Trophoblast cell (in vitro differentiated cells and primary cell): ENCODE measurements around the gene CLEC14A.

ENCODE experiments used
- DNase-seq, 2 donors: peaks; one replicate each; pipeline ENCODE4 v3.0.0-alpha.2; 2016
- H2AFZ ChIP-seq: 2 replicates; pipeline ENCODE4 v1.6.1; 2013; ENCODE audit warnings: low read length, moderate library complexity, mild to moderate bottlenecking; ENCODE audit not compliant: insufficient read depth, poor library complexity
- H2AK5ac ChIP-seq: 2 replicates; pipeline ENCODE4 v1.6.1; 2013; ENCODE audit warnings: mild to moderate bottlenecking, low read length
- H2BK120ac ChIP-seq: 2 replicates; pipeline ENCODE4 v1.6.1; 2013; ENCODE audit warnings: low read length, mild to moderate bottlenecking, moderate library complexity; ENCODE audit not compliant: insufficient read depth, poor library complexity
- H2BK12ac ChIP-seq: 2 replicates; pipeline ENCODE4 v1.6.1; 2013; ENCODE audit warnings: mild to moderate bottlenecking, low read length, moderate library complexity
- H2BK5ac ChIP-seq: 2 replicates; pipeline ENCODE4 v1.6.1; 2013; ENCODE audit warnings: low read length, low read depth, moderate library complexity, mild to moderate bottlenecking; ENCODE audit not compliant: poor library complexity
- H3K14ac ChIP-seq: 2 replicates; pipeline ENCODE4 v1.6.1; 2013; ENCODE audit warnings: mild to moderate bottlenecking, low read length
- H3K18ac ChIP-seq: 2 replicates; pipeline ENCODE4 v1.6.1; 2013; ENCODE audit warnings: mild to moderate bottlenecking, low read length
- H3K23ac ChIP-seq: 2 replicates; pipeline ENCODE4 v1.6.1; 2013; ENCODE audit warnings: low read length
- H3K27ac ChIP-seq: 2 replicates; pipeline ENCODE4 v1.5.1; 2013; ENCODE audit warnings: low read depth, mild to moderate bottlenecking, inconsistent platforms, low read length, moderate library complexity
- H3K27me3 ChIP-seq: 2 replicates; pipeline ENCODE4 v1.6.1; 2013; ENCODE audit warnings: inconsistent platforms, mild to moderate bottlenecking, low read length, moderate library complexity; ENCODE audit not compliant: insufficient read depth
- H3K36me3 ChIP-seq, 2 experiments: 1 replicate in 1 of 2; 2 replicates in 1 of 2; pipeline ENCODE4 v1.6.1; 2013; ENCODE audit warnings: low read length in 2 of 2, mild to moderate bottlenecking in 2 of 2, moderate library complexity in 1 of 2; ENCODE audit not compliant: insufficient read depth in 2 of 2, control insufficient read depth in 1 of 2
- H3K4ac ChIP-seq: 2 replicates; pipeline ENCODE4 v1.6.1; 2013; ENCODE audit warnings: low read depth, mild to moderate bottlenecking, low read length, moderate library complexity
- H3K4me1 ChIP-seq, 2 experiments: 1 replicate in 1 of 2; 2 replicates in 1 of 2; pipeline ENCODE4 v1.6.1; 2013; ENCODE audit warnings: low read length in 2 of 2, mild to moderate bottlenecking in 2 of 2, moderate library complexity in 1 of 2; ENCODE audit not compliant: insufficient read depth in 2 of 2, control insufficient read depth in 1 of 2
- H3K4me2 ChIP-seq: 2 replicates; pipeline ENCODE4 v1.6.1; 2013; ENCODE audit warnings: inconsistent platforms, mild to moderate bottlenecking, low read length, moderate library complexity
- H3K4me3 ChIP-seq: 2 replicates; pipeline ENCODE4 v1.5.1; 2013; ENCODE audit warnings: mild to moderate bottlenecking, low read depth, low read length, inconsistent platforms
- H3K79me1 ChIP-seq: one replicate; pipeline ENCODE4 v1.6.1; 2013; ENCODE audit warnings: low read length
- H3K79me2 ChIP-seq: 2 replicates; pipeline ENCODE4 v1.6.1; 2013; ENCODE audit warnings: low read length, mild to moderate bottlenecking; ENCODE audit not compliant: control insufficient read depth, insufficient read depth, poor library complexity
- H3K9ac ChIP-seq: 2 replicates; pipeline ENCODE4 v1.6.1; 2013; ENCODE audit warnings: mild to moderate bottlenecking, low read length
- H3K9me3 ChIP-seq: 2 replicates; pipeline ENCODE4 v1.6.1; 2013; ENCODE audit warnings: low read depth, mild to moderate bottlenecking, control low read depth, inconsistent platforms, low read length; ENCODE audit not compliant: insufficient read depth
- H4K12ac ChIP-seq: 2 replicates; pipeline ENCODE4 v1.6.1; 2013; ENCODE audit warnings: low read depth, mild to moderate bottlenecking, low read length, moderate library complexity
- H4K8ac ChIP-seq: 2 replicates; pipeline ENCODE4 v1.6.1; 2013; ENCODE audit warnings: low read depth, mild to moderate bottlenecking, low read length, moderate library complexity
- H4K91ac ChIP-seq: one replicate; pipeline ENCODE4 v1.6.1; 2013; ENCODE audit warnings: low read depth, mild to moderate bottlenecking, low read length, moderate library complexity
- WGBS: extraction: QIAGEN DNeasy Blood & Tissue Kit; methylation state at CpG from one replicate; pipeline ENCODE4 v1.1.7; 2013; ENCODE audit warnings: missing lambda C conversion rate; ENCODE audit not compliant: insufficient read length, insufficient coverage; ENCODE audit errors: extremely low coverage; 5-methylcytosine and 5-hydroxymethylcytosine counted together

The CLEC14A gene

DNA sequence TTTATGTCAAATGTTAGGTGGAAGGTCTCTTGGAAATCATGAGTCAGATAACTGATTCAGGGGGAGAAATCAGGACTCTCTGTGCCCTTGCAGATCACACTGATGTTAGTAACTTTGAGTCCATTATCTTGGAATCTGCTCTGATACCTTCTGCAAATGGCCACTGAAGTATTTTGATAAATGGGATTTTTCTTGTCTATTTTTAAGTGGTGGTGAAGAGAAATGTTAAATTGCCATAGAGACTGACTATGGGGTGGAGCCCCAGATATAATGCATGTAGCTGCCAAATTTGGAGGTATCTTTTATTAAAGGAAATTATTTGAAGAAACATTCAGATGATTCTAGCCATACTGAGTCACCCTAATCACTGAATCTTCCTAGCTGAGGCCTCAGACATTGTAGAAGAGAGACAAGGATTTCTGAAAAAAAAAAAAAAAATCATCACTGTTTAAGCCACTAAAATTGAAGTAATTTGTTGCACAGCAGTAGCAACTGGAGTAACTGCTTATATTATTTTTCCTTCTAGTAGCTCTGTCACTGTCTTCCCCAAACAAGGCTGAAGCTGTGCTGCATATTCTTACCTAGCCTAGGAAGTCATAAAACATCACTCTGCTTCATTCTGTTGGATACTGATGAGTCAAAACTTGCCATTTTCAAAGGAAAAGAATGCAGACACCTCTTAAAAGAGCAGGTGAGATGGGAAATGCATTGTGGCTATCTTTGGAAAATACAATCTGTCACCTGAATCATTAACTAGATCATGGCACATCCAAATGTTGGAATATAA, 36.0 kb upstream of the CLEC14A start:
- Histone ChIP-seq H4K8ac (no peak overlapping the region), H2BK120ac (no peak overlapping the region), H3K18ac (no peak overlapping the region), H2AK5ac (no peak overlapping the region), H3K23ac (no peak overlapping the region), H3K4me2 (no peak overlapping the region), H3K79me1 (no peaks in the 10 kb centered on the region), H2BK5ac (no peak overlapping the region), H2AFZ (no peak overlapping the region), H3K4me1 (no peaks in the 10 kb centered on the region), H3K36me3 (no peaks in the 10 kb centered on the region), H3K27me3 (no peaks in the 10 kb centered on the region), H3K79me2 (no peaks in the 10 kb centered on the region), H3K4me3 (no peak overlapping the region), H4K91ac (no peak overlapping the region), H3K14ac (no peak overlapping the region), H3K9me3 (no peaks in the 10 kb centered on the region), H4K12ac (no peak overlapping the region), H3K27ac (no peak overlapping the region), H3K4ac (no peak overlapping the region), H3K9ac (no peak overlapping the region), H2BK12ac (no peak overlapping the region)
- no peak for DNase-seq

DNA sequence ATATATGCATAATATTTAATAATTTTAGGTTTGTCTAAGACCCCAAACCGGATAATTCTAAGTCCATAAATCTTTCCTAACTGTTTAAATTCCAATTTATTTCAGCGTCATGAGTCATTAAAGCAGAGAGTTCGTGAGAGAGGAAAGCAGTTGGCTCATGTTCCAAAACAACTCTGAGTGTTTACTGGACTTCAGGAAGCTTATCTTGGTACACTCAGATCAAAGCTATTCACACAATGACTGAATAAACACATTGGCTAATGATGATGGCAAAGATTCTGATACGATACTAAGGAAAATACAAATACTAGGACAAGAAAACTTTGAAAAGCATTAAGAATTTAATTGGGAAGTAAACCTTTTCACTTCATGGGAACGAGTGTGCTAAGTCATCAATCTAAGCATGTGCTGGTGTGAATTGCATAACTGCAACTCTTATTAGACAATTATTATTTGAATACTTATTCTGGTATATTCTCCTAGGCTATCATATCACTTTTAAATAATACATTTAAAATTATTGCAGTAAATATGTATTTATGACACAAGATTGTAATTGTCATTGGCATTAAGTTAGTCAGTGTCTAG, 34.8 kb upstream of the CLEC14A start:
- H3K9me3 ChIP-seq = no peaks in the 10 kb centered on the region
- H4K12ac ChIP-seq = no peak overlapping the region
- no peak overlapping the region for H3K14ac ChIP-seq
- peak in 1 of 2 donors; percentile 14 for DNase-seq
- H3K27ac ChIP-seq = no peak overlapping the region
- H2AFZ ChIP-seq = no peak overlapping the region
- no peaks in the 10 kb centered on the region for H3K79me2 ChIP-seq
- H3K9ac ChIP-seq = no peak overlapping the region
- no peak overlapping the region for H3K18ac ChIP-seq
- no peak overlapping the region for H4K8ac ChIP-seq
- H3K27me3 ChIP-seq = no peaks in the 10 kb centered on the region
- H3K4ac ChIP-seq = no peak overlapping the region
- no peak overlapping the region for H3K4me3 ChIP-seq
- no peaks in the 10 kb centered on the region for H3K4me1 ChIP-seq
- H2BK120ac ChIP-seq = no peak overlapping the region
- H4K91ac ChIP-seq = no peak overlapping the region
- WGBS = no CpG with 5 or more reads among the region's 5 CpGs
- H3K36me3 ChIP-seq = no peaks in the 10 kb centered on the region
- no peak overlapping the region for H2AK5ac ChIP-seq
- H2BK12ac ChIP-seq = no peak overlapping the region
- H3K4me2 ChIP-seq = no peak overlapping the region
- no peak overlapping the region for H2BK5ac ChIP-seq
- H3K79me1 ChIP-seq = no peaks in the 10 kb centered on the region
- no peak overlapping the region for H3K23ac ChIP-seq

GRCh38 chr14:38286452-38286851, 30.6 kb upstream of the CLEC14A start:
- no peak overlapping the region for H4K91ac ChIP-seq
- no peak overlapping the region for H3K4me2 ChIP-seq
- no peak overlapping the region for H3K14ac ChIP-seq
- H3K79me1 ChIP-seq = no peaks in the 10 kb centered on the region
- H3K18ac ChIP-seq = no peak overlapping the region
- no peak overlapping the region for H3K9ac ChIP-seq
- H3K36me3 ChIP-seq = no peaks in the 10 kb centered on the region
- H2BK120ac ChIP-seq = no peak overlapping the region
- no peak overlapping the region for H2BK5ac ChIP-seq
- DNase-seq = no peak
- no peaks in the 10 kb centered on the region for H3K27me3 ChIP-seq
- H4K12ac ChIP-seq = no peak overlapping the region
- no peak overlapping the region for H2AFZ ChIP-seq
- H2BK12ac ChIP-seq = no peak overlapping the region
- H3K4me1 ChIP-seq = no peaks in the 10 kb centered on the region
- H3K9me3 ChIP-seq = no peaks in the 10 kb centered on the region
- H3K4ac ChIP-seq = no peak overlapping the region
- no peaks in the 10 kb centered on the region for H3K79me2 ChIP-seq
- H3K27ac ChIP-seq = no peak overlapping the region
- no peak overlapping the region for H2AK5ac ChIP-seq
- H3K23ac ChIP-seq = no peak overlapping the region
- no peak overlapping the region for H3K4me3 ChIP-seq
- H4K8ac ChIP-seq = no peak overlapping the region

DNA sequence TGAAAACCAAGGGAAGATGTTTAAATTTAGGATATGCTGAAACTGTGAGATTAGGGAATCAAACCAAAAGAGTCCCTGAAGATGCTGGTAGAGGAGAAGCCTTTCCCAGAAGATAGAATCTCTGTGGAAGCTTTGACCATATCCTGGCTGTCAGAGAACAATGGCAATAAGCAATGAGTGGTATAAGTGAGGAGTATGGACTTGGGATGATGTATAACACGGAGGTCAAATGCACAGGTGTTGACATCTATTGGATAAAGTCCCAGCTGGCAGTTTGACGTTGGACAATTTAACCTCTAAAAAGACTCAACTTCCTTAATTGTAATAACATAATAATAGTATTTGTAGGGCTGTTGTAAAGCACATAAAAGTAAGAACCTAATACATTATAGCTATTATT, 30.1 kb upstream of the CLEC14A start:
- Histone ChIP-seq H3K79me1 (no peaks in the 10 kb centered on the region), H4K8ac (no peak overlapping the region), H2BK12ac (no peak overlapping the region), H4K91ac (no peak overlapping the region), H2AFZ (no peak overlapping the region), H3K4me1 (no peaks in the 10 kb centered on the region), H3K36me3 (no peaks in the 10 kb centered on the region), H2AK5ac (no peak overlapping the region), H3K4me3 (no peak overlapping the region), H3K9ac (no peak overlapping the region), H3K27ac (no peak overlapping the region), H3K18ac (no peak overlapping the region), H3K4ac (no peak overlapping the region), H2BK5ac (no peak overlapping the region), H3K4me2 (no peak overlapping the region), H3K23ac (no peak overlapping the region), H3K9me3 (no peaks in the 10 kb centered on the region), H3K27me3 (no peaks in the 10 kb centered on the region), H2BK120ac (no peak overlapping the region), H3K79me2 (no peaks in the 10 kb centered on the region), H4K12ac (no peak overlapping the region), H3K14ac (no peak overlapping the region)
- WGBS = no CpG with 5 or more reads among the region's 2 CpGs
- DNase-seq = no peak
